ENCODE data around the gene PDXK. TPM values are rescaled to one million over a fixed set of nuclear protein-coding genes. Genes with fewer than 3 reads are reported as not detected.

The PDXK gene
- total RNA-seq, 1 experiment from 2014 or later = 736 TPM

GRCh38 chr21:43806017-43806710, 87.2 kb downstream of the PDXK start:
- no peak for DNase-seq (ENCODE audit: low read depth)
- in situ Hi-C loops (cut with HindIII; ENCODE audit: low pct_unique_long_range_greater_than_20kb, low sequenced_read_pairs) = no loop called here

GRCh38 chr21:43808367-43808766, 89.4 kb downstream of the PDXK start:
- no peak for DNase-seq (ENCODE audit: low read depth)
- in situ Hi-C loops (cut with HindIII; ENCODE audit: low pct_unique_long_range_greater_than_20kb, low sequenced_read_pairs) = no loop called here

- in situ Hi-C loops (cut with HindIII; ENCODE audit: low pct_unique_long_range_greater_than_20kb, low sequenced_read_pairs) = no loop called here
- DNase-seq (ENCODE audit: low read depth) = no peak
Observed at GRCh38 chr21:43808832-43809251, 89.9 kb downstream of the PDXK start.

- in situ Hi-C loops (cut with HindIII; ENCODE audit: low pct_unique_long_range_greater_than_20kb, low sequenced_read_pairs) = no loop called here
Observed at GRCh38 chr21:43809346-43809799, 90.4 kb downstream of the PDXK start.

GRCh38 chr21:43809853-43810504, 91.0 kb downstream of the PDXK start:
- in situ Hi-C loops (cut with HindIII; ENCODE audit: low pct_unique_long_range_greater_than_20kb, low sequenced_read_pairs) = no loop called here
- no peak for DNase-seq (ENCODE audit: low read depth)

More at GRCh38 chr21:43809346-43809799, 90.4 kb downstream of the PDXK start:
- DNase-seq (ENCODE audit: low read depth) = no peak

- in situ Hi-C loops (cut with HindIII; ENCODE audit: low pct_unique_long_range_greater_than_20kb, low sequenced_read_pairs) = no loop called here
- peak; percentile 58 for DNase-seq (ENCODE audit: low read depth)
Observed at GRCh38 chr21:43810505-43811261, 91.8 kb downstream of the PDXK start.

- DNase-seq (ENCODE audit: low read depth) = no peak
- in situ Hi-C loops (cut with HindIII; ENCODE audit: low pct_unique_long_range_greater_than_20kb, low sequenced_read_pairs) = no loop called here
Observed at GRCh38 chr21:43811262-43812105, 92.6 kb downstream of the PDXK start.

Other genes starting within 250 kb of the PDXK start
- 1.7 and 12.9 TPM in 2 replicates for gene HSF2BP, start 59.6 kb upstream of the PDXK start, total RNA-seq (2014; rRNA removed; shearing (Covaris generic); ENCODE audit: low replicate concordance)
- 23.5 and 28.8 TPM in 2 replicates for gene RRP1B, start 59.6 kb upstream of the PDXK start, total RNA-seq (2014; rRNA removed; shearing (Covaris generic); ENCODE audit: low replicate concordance)
- 20.5 and 23.1 TPM in 2 replicates for gene CSTB, start 57.2 kb downstream of the PDXK start, total RNA-seq (2014; rRNA removed; shearing (Covaris generic); ENCODE audit: low replicate concordance)
- 39.1 and 47.8 TPM in 2 replicates for gene RRP1, start 70.4 kb downstream of the PDXK start, total RNA-seq (2014; rRNA removed; shearing (Covaris generic); ENCODE audit: low replicate concordance)
- gene AGPAT3, start 146.1 kb downstream of the PDXK start, total RNA-seq (2014; rRNA removed; shearing (Covaris generic); ENCODE audit: low replicate concordance) = 29.0 and 56.9 TPM in 2 replicates

Measured in Caki2 (cell line).